Activated CD8-positive, alpha-beta memory T cell treated with anti-CD3 and anti-CD28 coated beads for 4 hours (primary cell): ENCODE data around the gene RGS6.

Source experiments
- DNase-seq, 2 donors: peaks; one replicate each; pipeline ENCODE4 v3.0.0-alpha.2; 2020; ENCODE audit warnings: low read depth in 2 of 2

Gene RGS6

DNA sequence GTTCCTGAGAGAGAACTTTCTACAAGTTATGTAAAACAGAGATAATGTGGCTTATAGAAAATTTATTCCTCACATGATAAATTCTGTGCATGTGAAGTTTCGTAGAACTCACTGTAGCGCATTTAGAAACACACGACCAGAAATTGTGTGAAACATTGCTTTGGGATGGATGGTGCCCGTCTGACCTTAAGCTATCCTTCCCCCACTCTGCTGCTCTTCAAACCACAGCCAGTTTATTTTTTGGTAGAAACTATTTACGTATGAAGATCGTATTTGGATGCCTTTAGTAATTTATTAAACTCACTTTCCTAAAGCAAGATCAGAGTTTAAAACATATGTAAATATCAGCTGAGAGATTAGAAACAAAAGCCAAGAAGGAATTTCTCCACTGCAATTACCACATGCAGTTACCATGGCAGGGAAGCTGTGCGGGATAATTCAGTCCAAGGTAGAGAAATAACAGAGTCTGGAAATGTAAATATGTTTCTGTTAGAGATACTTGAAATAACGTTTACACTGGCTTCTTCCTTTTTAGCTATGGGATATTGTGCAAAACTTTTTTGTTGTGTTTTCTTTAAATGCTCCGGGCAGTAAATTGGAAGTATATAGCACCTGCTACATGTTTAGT lies 382.7 kb downstream of the RGS6 start:
- no peak for DNase-seq

GRCh38 chr14:72315714-72316113 lies 383.5 kb downstream of the RGS6 start:
- DNase-seq = no peak

DNA sequence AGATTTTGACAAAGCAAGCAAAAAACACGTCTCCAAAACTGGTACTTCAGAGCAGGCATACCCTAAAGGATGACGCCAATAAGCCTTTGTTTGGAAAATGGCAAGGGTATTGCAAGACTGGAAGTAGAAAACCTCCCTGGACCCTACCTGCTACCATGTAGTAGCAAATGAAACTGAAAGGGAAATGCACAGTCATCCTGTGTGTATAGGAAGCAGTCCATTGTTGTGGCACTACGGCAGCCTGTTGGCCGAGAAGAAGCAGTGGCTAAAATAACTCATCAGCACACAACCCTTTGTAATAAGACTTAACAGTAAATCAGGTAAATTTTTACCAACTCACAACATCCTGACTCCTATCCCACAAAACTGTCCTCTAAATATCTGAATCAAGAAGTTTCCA lies 386.4 kb downstream of the RGS6 start:
- no peak for DNase-seq

DNA sequence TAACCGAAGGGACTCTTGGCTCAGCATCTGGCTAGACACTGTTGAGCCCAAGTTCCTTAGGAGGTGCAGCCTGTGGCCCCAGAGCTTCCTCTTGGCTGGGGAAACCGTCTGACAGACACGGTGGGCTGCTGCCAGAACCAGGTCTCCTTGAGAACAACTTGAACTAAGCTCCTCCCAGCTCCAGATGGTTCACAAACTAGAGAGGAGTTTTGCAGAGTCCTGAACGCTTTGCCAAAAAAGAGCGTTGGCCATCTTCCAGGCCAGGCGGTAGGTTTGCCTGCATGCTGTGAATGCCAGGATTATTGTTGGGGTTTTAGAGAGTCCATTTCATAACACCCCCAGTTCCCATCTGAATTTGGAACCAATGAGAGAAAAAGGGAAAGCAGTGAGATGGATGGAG lies 399.8 kb downstream of the RGS6 start:
- DNase-seq = no peak

DNA sequence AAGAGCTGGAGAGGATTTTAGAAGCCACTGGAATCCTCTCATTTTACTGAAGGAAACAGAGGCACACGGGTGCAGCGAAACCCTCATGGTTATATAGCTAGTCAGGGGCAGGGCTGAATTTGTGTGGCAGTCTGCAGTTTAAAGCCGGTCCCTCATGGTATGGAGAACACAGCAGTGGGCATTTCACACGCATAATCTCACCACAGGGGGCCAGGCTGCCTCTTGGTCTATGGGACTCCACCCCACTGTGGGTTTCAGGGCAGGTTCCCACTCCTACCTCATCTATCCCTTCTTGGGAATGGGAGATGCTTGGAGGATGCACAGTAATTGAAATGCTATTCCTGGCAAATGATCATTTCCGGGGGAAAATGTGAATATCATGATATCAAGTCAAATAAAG lies 400.6 kb downstream of the RGS6 start:
- DNase-seq = no peak

DNA sequence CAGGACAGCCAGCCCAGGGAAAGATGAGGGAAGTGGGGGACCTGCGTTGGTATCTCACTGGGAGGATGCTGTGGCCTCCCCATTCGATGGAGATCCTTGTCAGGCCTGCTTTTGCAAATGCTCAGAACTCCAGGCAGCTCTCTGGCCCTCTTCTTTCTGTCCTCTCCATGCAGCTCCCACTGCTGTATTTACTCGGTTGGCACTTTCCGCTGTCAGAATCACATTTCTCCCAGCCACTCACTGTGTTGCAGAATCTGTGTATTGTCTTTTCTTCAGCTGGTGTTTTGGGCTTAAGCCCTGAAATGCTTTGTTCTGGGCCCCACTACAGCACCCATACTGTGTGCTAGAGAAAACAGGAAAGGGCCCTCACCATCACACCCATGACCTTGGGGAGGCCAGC lies 401.1 kb downstream of the RGS6 start:
- DNase-seq = no peak

DNA sequence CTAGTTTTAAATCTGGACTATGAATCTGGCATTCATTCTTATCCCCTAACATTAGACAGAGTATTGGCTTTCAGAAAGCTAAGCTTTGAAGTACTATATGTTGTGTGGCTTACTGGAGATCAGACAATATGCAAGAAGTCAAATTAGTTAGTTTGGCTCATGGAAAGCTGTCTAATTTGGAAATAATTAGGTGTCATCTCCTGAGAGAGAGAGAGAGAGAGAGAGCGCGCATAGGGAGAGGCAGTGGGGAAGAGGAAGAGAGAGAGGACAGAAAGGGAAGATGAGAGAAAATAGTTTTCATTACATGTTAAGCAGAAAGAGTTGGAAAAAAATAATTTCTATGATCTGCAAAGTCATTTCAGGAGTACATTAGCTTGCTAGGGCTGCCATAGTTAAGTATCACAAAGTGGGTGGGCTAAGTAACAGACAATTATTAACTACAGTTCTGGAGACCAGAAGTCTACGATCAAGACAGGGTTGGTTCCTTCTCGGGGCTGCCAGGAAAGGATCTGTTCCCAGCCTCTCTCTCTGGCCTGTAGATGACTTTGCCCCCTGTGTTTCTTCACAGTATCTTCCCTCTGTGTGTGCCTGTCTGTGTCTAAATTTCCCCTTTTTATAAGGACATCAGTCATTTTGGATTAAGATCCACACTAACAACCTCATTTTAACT lies 404.2 kb downstream of the RGS6 start:
- no peak for DNase-seq

DNA sequence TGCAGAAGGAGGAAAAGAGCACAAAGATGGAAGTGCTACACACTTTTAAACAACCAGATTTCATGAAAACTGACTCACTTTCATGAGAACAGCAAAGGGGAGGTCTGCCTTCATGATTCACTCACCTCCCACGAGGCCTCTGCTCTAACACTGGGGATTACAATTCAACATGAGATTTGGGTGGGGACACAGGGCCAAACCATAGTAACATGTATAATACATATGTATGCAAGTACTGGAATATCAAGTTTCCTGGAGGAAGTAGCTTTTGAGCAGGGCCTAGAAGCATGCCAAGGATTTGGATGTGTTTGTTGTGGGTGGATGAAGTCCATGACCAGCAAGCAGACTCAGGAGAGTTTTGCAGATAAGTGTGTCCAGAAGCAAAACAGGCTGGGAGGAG lies 409.0 kb downstream of the RGS6 start:
- DNase-seq = no peak

GRCh38 chr14:72341686-72342085 lies 409.5 kb downstream of the RGS6 start:
- no peak for DNase-seq

GRCh38 chr14:72347118-72347517 lies 414.9 kb downstream of the RGS6 start:
- no peak for DNase-seq

DNA sequence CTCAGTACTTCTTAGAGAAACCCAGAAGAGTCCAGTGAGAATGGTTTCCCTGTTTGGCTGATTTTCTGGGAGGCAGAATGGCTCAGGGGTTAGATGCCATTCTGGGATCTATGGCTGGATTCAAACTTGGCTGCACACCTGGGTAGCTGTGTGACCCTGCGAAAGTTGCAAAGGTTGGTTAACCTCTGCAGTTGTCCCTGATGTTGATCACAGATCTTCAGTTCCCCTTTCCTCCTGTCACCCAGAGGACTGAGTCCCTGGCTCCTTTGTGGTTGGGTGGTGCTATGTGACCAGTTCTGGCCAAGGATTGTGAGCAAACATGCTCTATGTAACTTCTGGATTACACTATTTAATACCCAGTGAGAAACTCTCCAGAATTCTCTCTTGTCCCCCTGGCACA lies 418.0 kb downstream of the RGS6 start:
- DNase-seq = no peak

- no peak for DNase-seq
Measured at GRCh38 chr14:72352012-72352411, 419.8 kb downstream of the RGS6 start.

DNA sequence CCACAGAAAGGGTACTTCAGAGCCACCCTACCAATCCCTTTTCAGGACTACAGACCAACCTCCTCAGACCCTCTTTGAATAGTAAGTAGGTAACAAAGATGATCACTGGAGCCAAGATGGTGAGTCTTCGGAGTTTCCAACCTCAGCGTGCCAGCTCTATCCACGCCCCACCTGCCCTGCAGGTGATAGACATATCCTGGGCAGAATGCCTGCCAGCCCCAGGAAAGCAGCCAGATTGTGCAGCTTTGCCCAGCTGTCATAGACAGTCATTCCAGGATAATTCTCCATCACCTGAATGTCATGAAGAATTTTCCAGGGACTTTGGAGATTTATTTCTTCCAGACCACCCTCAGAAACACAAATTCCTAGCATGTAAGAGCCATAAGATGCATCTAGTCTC lies 434.4 kb downstream of the RGS6 start:
- no peak for DNase-seq

DNA sequence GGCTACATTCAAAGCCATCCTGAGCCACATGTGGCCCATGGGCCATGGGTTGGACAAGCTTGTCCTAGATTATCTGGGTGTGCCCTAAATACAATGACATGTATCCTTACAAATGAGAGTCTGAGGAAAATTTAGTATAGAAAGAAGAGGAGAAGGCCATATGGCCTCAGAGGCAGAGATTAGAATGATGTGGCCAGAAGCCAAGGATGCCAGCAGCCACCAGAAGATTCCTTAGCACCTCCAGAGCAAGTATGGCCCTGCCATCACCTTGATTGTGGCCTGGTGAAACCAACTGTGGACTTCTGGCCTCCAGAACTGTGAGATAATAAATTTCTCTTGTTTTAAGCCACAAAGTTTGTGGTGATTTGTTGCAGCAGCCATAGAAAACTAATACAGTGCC lies 436.9 kb downstream of the RGS6 start:
- DNase-seq = no peak

DNA sequence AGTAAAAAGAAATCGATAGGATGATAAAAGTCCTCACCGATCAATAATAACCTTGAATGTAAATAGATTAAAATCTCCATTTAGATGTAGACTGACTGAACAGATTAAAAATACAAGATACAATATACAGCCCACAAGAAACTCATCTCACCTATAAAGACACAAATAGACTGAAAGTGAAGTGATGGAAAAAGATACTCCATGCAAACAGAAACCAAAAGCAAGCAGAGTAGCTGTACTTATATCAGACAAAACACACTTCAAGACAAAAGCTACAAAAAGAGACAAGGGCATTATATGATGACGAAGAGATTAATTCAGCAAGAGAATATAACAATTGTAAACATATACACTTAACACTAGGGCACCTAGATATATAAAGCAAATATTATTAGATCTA lies 444.8 kb downstream of the RGS6 start:
- DNase-seq = no peak

GRCh38 chr14:72380456-72380855 lies 448.2 kb downstream of the RGS6 start:
- DNase-seq = no peak

DNA sequence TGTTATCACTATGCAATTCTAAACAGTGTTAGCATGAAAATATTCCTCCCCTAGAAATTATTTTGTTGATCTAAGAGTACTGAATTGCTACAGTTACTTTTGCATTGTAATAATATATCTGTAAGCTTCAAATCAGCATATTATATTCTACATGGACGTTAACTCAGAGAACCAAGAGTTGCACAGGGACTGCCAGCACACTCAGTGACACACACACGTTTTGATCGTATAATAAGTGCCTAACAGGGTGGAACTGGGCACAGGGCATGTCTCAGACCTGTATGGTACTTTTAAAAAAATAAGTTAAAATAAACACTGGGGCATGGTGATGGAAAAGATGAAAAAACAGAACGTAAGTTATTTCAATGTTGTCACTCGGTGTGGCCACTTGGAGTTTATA lies 451.6 kb downstream of the RGS6 start:
- no peak for DNase-seq

- no peak for DNase-seq
Measured at GRCh38 chr14:72387726-72388125, 455.5 kb downstream of the RGS6 start.

DNA sequence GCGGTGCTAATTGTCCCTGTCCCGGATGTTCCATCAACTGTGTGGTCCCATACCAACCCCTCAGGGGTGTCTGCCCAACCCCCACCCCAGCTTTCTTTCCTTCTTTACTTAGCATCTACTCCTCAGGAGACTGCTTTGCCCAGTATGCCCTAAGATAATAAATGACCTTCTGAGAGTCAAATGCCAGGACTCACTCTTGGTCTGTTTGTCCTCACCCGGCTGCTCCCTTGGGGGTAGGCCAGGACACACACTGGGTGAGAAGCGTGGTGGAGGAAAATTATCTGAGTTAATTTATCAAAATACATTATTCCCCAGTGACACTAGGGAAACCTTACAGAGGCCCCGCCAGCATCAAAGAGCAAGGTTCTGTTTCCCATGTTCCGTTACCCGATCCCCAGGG lies 457.0 kb downstream of the RGS6 start:
- DNase-seq = no peak

DNA sequence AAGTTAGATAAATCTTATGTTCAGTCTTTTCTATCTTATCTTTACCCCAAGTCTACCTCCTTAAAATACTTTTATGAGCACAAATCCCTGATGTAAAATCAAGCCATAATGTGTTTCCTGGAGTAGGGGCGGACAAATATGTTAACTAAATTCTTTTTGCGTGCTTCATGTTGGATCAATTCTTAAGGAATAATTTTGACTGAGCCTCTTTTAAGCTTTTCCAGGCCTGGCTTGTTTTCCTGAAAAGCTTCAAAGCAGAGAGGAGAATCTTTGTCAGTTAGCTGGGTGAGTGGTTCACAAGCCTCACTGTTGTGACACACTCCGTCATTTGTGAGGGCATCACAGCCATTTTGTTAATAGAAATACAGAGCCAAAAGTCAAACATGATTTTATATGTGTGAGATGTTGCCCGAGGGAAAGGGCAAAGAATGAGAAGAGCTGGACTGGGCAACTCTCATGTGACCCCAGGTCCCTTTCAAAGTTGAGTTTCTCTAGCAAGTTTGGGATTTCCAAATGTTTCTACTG lies 468.9 kb downstream of the RGS6 start:
- DNase-seq = no peak

DNA sequence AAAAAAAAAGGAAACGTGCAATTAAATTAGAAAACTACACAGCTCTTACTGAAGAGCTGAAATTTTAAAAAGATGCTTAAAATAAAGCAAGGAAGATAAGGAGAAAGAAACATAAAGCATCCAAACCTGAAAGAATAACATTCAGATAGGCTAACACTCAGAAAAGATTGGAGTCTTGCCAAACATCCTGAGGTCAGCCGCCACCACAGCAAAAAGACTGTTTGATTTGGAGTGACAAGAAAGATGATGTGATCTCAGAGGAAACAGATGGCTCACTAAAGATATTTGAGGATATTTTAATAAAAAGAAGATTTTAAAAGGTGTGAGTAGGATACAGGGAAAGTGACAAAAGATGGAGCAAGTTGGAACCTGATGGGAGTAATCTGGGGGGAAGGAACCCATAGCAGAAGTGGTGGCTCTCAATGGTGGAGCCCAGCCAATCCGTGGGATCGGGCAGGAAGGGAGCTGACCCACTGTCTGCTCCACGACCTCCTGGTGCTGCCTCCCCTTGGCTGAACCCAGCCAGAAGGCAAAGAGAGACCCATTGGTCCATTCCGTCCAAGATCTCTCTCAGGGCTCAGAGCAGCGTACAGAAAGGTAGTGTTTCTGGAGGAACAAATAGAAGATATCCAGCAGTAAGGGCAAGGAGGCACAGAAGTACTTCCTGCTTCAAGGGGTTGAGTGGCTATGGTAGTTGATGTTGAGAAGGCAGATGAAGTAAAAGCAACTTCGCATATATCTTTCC lies 469.6 kb downstream of the RGS6 start:
- DNase-seq = no peak

- no peak for DNase-seq
Measured at GRCh38 chr14:72402377-72402772, 470.1 kb downstream of the RGS6 start.
